Vagina (tissue), 2 donors: ENCODE measurements around the gene TRAPPC8.

ENCODE experiments used
- CTCF ChIP-seq, 3 experiments: fragments of 450-650 bp in 2 of 3; fragments of 200-600 bp in 1 of 3; sonication (generic) in 1 of 3; IDR thresholded peaks; one replicate each; pipeline ENCODE4 v1.5.1; 2017 to 2019; ENCODE audit warnings: antibody characterized with exemption in 3 of 3, mild to moderate bottlenecking in 2 of 3, moderate library complexity in 2 of 3
- POLR2A ChIP-seq, 2 donors: fragments of 450-650 bp; IDR thresholded peaks; one replicate each; pipeline ENCODE4 v1.6.1; 2017; ENCODE audit warnings: antibody characterized with exemption in 2 of 2, mild to moderate bottlenecking in 2 of 2, moderate library complexity in 2 of 2
- POLR2AphosphoS5 ChIP-seq, 2 donors: sonication (generic); formaldehyde crosslinking; IDR thresholded peaks; one replicate each; pipeline ENCODE4 v1.9.0; 2017; ENCODE audit warnings: antibody characterized with exemption in 2 of 2, mild to moderate bottlenecking in 2 of 2, low read depth in 1 of 2; ENCODE audit not compliant: insufficient read depth in 1 of 2

GRCh38 chr18:31857526-31858106 is 85.3 kb downstream of the TRAPPC8 start:
- no peak for TF ChIP-seq POLR2A (IDR thresholded peaks at IDR 0.05)
- no peak for TF ChIP-seq POLR2AphosphoS5 (IDR thresholded peaks at IDR 0.05; ENCODE audit: insufficient read depth in 1 of 2, low read depth in 1 of 2)
- no peak for TF ChIP-seq CTCF (IDR thresholded peaks at IDR 0.05)
